KMS-11 (cell line): ENCODE results near the gene CENPN.

Experiments
- H2AFZ ChIP-seq: fragments of 200-600 bp; sonication (generic); 2 replicates; pipeline ENCODE4 v1.6.1; 2016; ENCODE audit warnings: antibody characterized with exemption, mixed run types, low read depth
- H3K27ac ChIP-seq: fragments of 200-600 bp; sonication (generic); 2 replicates; pipeline ENCODE4 v1.6.1; 2016; ENCODE audit warnings: mild to moderate bottlenecking, mixed run types
- H3K27me3 ChIP-seq: fragments of 200-600 bp; sonication (generic); 2 replicates; pipeline ENCODE4 v1.6.1; 2017; ENCODE audit warnings: mild to moderate bottlenecking, low read depth, mixed run types, moderate library complexity; ENCODE audit not compliant: insufficient read depth
- H3K36me3 ChIP-seq: fragments of 200-600 bp; sonication (generic); 2 replicates; pipeline ENCODE4 v1.6.1; 2017; ENCODE audit warnings: mild to moderate bottlenecking, mixed run types; ENCODE audit not compliant: insufficient read depth
- H3K4me1 ChIP-seq: fragments of 200-600 bp; sonication (generic); 2 replicates; pipeline ENCODE4 v1.6.1; 2016; ENCODE audit warnings: mild to moderate bottlenecking, low read depth, mixed run types; ENCODE audit not compliant: poor library complexity, severe bottlenecking
- H3K4me2 ChIP-seq: fragments of 200-600 bp; sonication (generic); 2 replicates; pipeline ENCODE4 v1.7.0; 2016; ENCODE audit warnings: mild to moderate bottlenecking, mixed run types
- H3K4me3 ChIP-seq: fragments of 200-600 bp; sonication (generic); IDR thresholded peaks from 2 replicates; pipeline ENCODE4 v1.6.1; 2017; ENCODE audit warnings: low read depth, low read length, mixed read lengths; ENCODE audit not compliant: insufficient read depth
- H3K79me2 ChIP-seq: fragments of 200-600 bp; sonication (generic); 2 replicates; pipeline ENCODE4 v1.6.1; 2016; ENCODE audit warnings: low read depth, mixed run types; ENCODE audit not compliant: insufficient read depth
- H3K9ac ChIP-seq: fragments of 200-600 bp; sonication (generic); 2 replicates; pipeline ENCODE4 v1.6.1; 2016; ENCODE audit warnings: mild to moderate bottlenecking, mixed run types
- H4K20me1 ChIP-seq: fragments of 200-600 bp; sonication (generic); 2 replicates; pipeline ENCODE4 v1.6.1; 2016; ENCODE audit warnings: mild to moderate bottlenecking, mixed run types; ENCODE audit not compliant: insufficient read depth
- CTCF ChIP-seq: fragments of 200-600 bp; sonication (generic); conservative IDR thresholded peaks from 2 replicates; pipeline ENCODE4 v1.6.1; 2017; ENCODE audit warnings: low read depth, mild to moderate bottlenecking, antibody characterized with exemption, low read length, moderate library complexity, mixed read lengths

CENPN gene

GRCh38 chr16:80972611-80973010 lies 34.4 kb upstream of the CENPN start:
- no peaks in the 10 kb centered on the region for H3K36me3 ChIP-seq
- TF ChIP-seq CTCF = no peak
- H3K4me2 ChIP-seq = no peak overlapping the region; the same call in 1 of the 2 replicates
- no peaks in the 10 kb centered on the region for H3K27me3 ChIP-seq
- H3K79me2 ChIP-seq = no peaks in the 10 kb centered on the region
- no peak overlapping the region for H2AFZ ChIP-seq
- H3K9ac ChIP-seq = no peak overlapping the region
- H3K4me1 ChIP-seq = peaks cover 16% of the 10 kb centered on the region
- H4K20me1 ChIP-seq = no peaks in the 10 kb centered on the region
- H3K27ac ChIP-seq = no peak overlapping the region
- H3K4me3 ChIP-seq = no peak overlapping the region

- peaks cover 21% of the 10 kb centered on the region for H3K4me1 ChIP-seq
- H3K27me3 ChIP-seq = no peaks in the 10 kb centered on the region
- no peak overlapping the region for H2AFZ ChIP-seq
- no peaks in the 10 kb centered on the region for H3K79me2 ChIP-seq
- no peak overlapping the region for H3K9ac ChIP-seq
- H3K27ac ChIP-seq = no peak overlapping the region
- H3K36me3 ChIP-seq = no peaks in the 10 kb centered on the region
- no peak overlapping the region for H3K4me3 ChIP-seq
- H4K20me1 ChIP-seq = no peaks in the 10 kb centered on the region
- no peak for TF ChIP-seq CTCF
- H3K4me2 ChIP-seq = no peak overlapping the region
Observed at GRCh38 chr16:80973991-80974390, 33.0 kb upstream of the CENPN start.

GRCh38 chr16:80974649-80975376 lies 32.2 kb upstream of the CENPN start:
- H3K9ac ChIP-seq = no peak overlapping the region
- H3K27me3 ChIP-seq = no peaks in the 10 kb centered on the region
- no peak overlapping the region for H3K4me3 ChIP-seq
- H3K79me2 ChIP-seq = no peaks in the 10 kb centered on the region
- H2AFZ ChIP-seq = no peak overlapping the region
- no peaks in the 10 kb centered on the region for H4K20me1 ChIP-seq
- H3K27ac ChIP-seq = no peak overlapping the region
- peak; percentile 75 for TF ChIP-seq CTCF
- H3K4me2 ChIP-seq = no peak overlapping the region
- H3K4me1 ChIP-seq = peaks cover 21% of the 10 kb centered on the region
- no peaks in the 10 kb centered on the region for H3K36me3 ChIP-seq

GRCh38 chr16:80976946-80977345 lies 30.1 kb upstream of the CENPN start:
- Histone ChIP-seq H3K36me3 (no peaks in the 10 kb centered on the region), H3K4me2 (no peak overlapping the region), H3K79me2 (no peaks in the 10 kb centered on the region), H3K27me3 (no peaks in the 10 kb centered on the region), H4K20me1 (no peaks in the 10 kb centered on the region), H3K4me1 (peaks cover 12% of the 10 kb centered on the region), H2AFZ (no peak overlapping the region), H3K4me3 (no peak overlapping the region), H3K9ac (no peak overlapping the region), H3K27ac (no peak overlapping the region)
- TF ChIP-seq CTCF = no peak
